ENCODE results near the gene NDUFS6. TPM values are rescaled to one million over a fixed set of nuclear protein-coding genes. Genes with fewer than 3 reads are reported as not detected.

Gene NDUFS6
- total and polyA plus RNA-seq, 7 donors = 48.3 to 177 (median 61.5) TPM

- Histone ChIP-seq H3K36me3 (ENCODE audit: insufficient read depth in 1 of 2, low read depth in 1 of 2) (no peaks in the 10 kb centered on the region), H3K27ac (no peak overlapping the region), H3K9me3 (no peaks in the 10 kb centered on the region), H3K4me1 (no peaks in the 10 kb centered on the region), H3K27me3 (ENCODE audit: insufficient read depth in 3 of 3, low read length in 2 of 3) (peaks cover 0 to 30% (median 12%) of the 10 kb centered on the region in 3 donors), H3K4me3 (no peak overlapping the region)
- DNase-seq (no peak), ATAC-seq (no peak)
- no peak for TF ChIP-seq CTCF (IDR thresholded peaks at IDR 0.05)
- intact Hi-C loops (cut with DNase I) = loop anchor here in 1 of 2 donors (5.0 kb wide), 1 partner anchor 271 kb away; no protein-coding TSS in a partner anchor
- WGBS, 3 donors = 64 to 72% (median 64%) methylated on average over 11 of the region's 11 CpGs
Observed at GRCh38 chr5:1761453-1761755, 39.8 kb upstream of the NDUFS6 start.

- Histone ChIP-seq H3K36me3 (ENCODE audit: insufficient read depth in 1 of 2, low read depth in 1 of 2) (no peaks in the 10 kb centered on the region), H3K9me3 (no peaks in the 10 kb centered on the region), H3K4me3 (no peak overlapping the region), H3K27ac (no peak overlapping the region), H3K27me3 (ENCODE audit: insufficient read depth in 3 of 3, low read length in 2 of 3) (peaks cover 0 to 30% (median 12%) of the 10 kb centered on the region in 3 donors), H3K4me1 (no peaks in the 10 kb centered on the region)
- 84 to 85% (median 84%) methylated on average over 25 of the region's 25 CpGs for WGBS, 3 donors
- no peak for TF ChIP-seq CTCF (IDR thresholded peaks at IDR 0.05)
- no peak for ATAC-seq
- DNase-seq = no peak
- intact Hi-C loops (cut with DNase I) = loop anchor here (2.0 to 5.0 kb wide), 2 partner anchors 270 to 276 kb away; no protein-coding TSS in a partner anchor
Observed at GRCh38 chr5:1762121-1762882, 38.9 kb upstream of the NDUFS6 start.

GRCh38 chr5:1762883-1763547, 38.2 kb upstream of the NDUFS6 start:
- Histone ChIP-seq H3K27ac (no peak overlapping the region), H3K27me3 (ENCODE audit: insufficient read depth in 3 of 3, low read length in 2 of 3) (peaks cover 0 to 36% (median 12%) of the 10 kb centered on the region in 3 donors), H3K4me1 (no peaks in the 10 kb centered on the region), H3K4me3 (no peak overlapping the region), H3K9me3 (no peaks in the 10 kb centered on the region), H3K36me3 (ENCODE audit: insufficient read depth in 1 of 2, low read depth in 1 of 2) (no peaks in the 10 kb centered on the region)
- intact Hi-C loops (cut with DNase I) = loop anchor here (1.0 to 5.0 kb wide), 3 partner anchors 48 to 276 kb away; no protein-coding TSS in a partner anchor
- WGBS, 3 donors = 77 to 80% (median 79%) methylated on average over 13 of the region's 13 CpGs
- DNase-seq (no peak), ATAC-seq (no peak)
- TF ChIP-seq CTCF (IDR thresholded peaks at IDR 0.05) = no peak

GRCh38 chr5:1763548-1763911, 37.7 kb upstream of the NDUFS6 start:
- WGBS, 3 donors = 16 to 26% (median 22%) methylated on average over 15 of the region's 15 CpGs
- Histone ChIP-seq H3K4me3 (no peak overlapping the region), H3K4me1 (no peaks in the 10 kb centered on the region), H3K36me3 (ENCODE audit: insufficient read depth in 1 of 2, low read depth in 1 of 2) (no peaks in the 10 kb centered on the region), H3K9me3 (no peaks in the 10 kb centered on the region), H3K27me3 (ENCODE audit: insufficient read depth in 3 of 3, low read length in 2 of 3) (peaks cover 0 to 38% (median 12%) of the 10 kb centered on the region in 3 donors), H3K27ac (no peak overlapping the region)
- DNase-seq (no peak), ATAC-seq (no peak)
- intact Hi-C loops (cut with DNase I) = loop anchor here (1.0 to 5.0 kb wide), 3 partner anchors 48 to 275 kb away; no protein-coding TSS in a partner anchor
- peak; percentile 57 for TF ChIP-seq CTCF (IDR thresholded peaks at IDR 0.05)
